Duodenal mucosa (tissue), 2 donors: ENCODE data around the gene STAMBPL1.
"Not testable (repeated sequence)": the region's sequence is repeated elsewhere in the genome, so short reads cannot be mapped to it uniquely, and the experiment has no call there.

Source experiments
- H3K27ac ChIP-seq: one replicate; pipeline ENCODE4 v1.7.0; 2013; ENCODE audit warnings: low read depth, low read length
- H3K27me3 ChIP-seq, 2 donors: one replicate each; pipeline ENCODE4 v1.7.0; 2013; ENCODE audit warnings: low read length in 2 of 2, control low read depth in 1 of 2; ENCODE audit not compliant: insufficient read depth in 2 of 2, control insufficient read depth in 1 of 2
- H3K36me3 ChIP-seq, 2 donors: one replicate each; pipeline ENCODE4 v1.7.0; 2013; ENCODE audit warnings: low read length in 2 of 2, control low read depth in 1 of 2; ENCODE audit not compliant: insufficient read depth in 2 of 2, control insufficient read depth in 1 of 2
- H3K4me1 ChIP-seq, 2 donors: one replicate each; pipeline ENCODE4 v1.7.0; 2013; ENCODE audit warnings: low read length in 2 of 2, control low read depth in 1 of 2; ENCODE audit not compliant: insufficient read depth in 2 of 2, control insufficient read depth in 1 of 2
- H3K4me3 ChIP-seq, 2 donors: one replicate each; pipeline ENCODE4 v1.7.0; 2013; ENCODE audit warnings: low read length in 2 of 2, low read depth in 1 of 2
- H3K9ac ChIP-seq, 2 donors: one replicate each; pipeline ENCODE4 v1.7.0; 2013; ENCODE audit warnings: low read length in 2 of 2, low read depth in 1 of 2
- H3K9me3 ChIP-seq, 2 donors: one replicate each; pipeline ENCODE4 v1.7.0; 2013; ENCODE audit warnings: low read length in 2 of 2, control low read depth in 1 of 2; ENCODE audit not compliant: control insufficient read depth in 1 of 2

The STAMBPL1 gene

GRCh38 chr10:88932029-88932428 lies 52.0 kb downstream of the STAMBPL1 start:
- peaks cover 10 to 13% of the 10 kb centered on the region in 2 donors for H3K4me1 ChIP-seq
- not testable (repeated sequence) for H3K36me3 ChIP-seq, H3K4me3 ChIP-seq, H3K9me3 ChIP-seq, H3K9ac ChIP-seq, H3K27ac ChIP-seq, H3K27me3 ChIP-seq

- no peak overlapping the region for H3K27ac ChIP-seq
- peaks cover 10 to 13% of the 10 kb centered on the region in 2 donors for H3K4me1 ChIP-seq
- H3K27me3 ChIP-seq, result no peaks in the 10 kb centered on the region
- H3K9me3 ChIP-seq, result no peaks in the 10 kb centered on the region
- peak overlapping the region in 1 of 2 donors; percentile 7 for H3K9ac ChIP-seq
- H3K36me3 ChIP-seq, result peaks cover 0 to 8% of the 10 kb centered on the region in 2 donors
- H3K4me3 ChIP-seq, result no peak overlapping the region
Measured at GRCh38 chr10:88932539-88933256, 52.7 kb downstream of the STAMBPL1 start.

GRCh38 chr10:88933564-88933963 lies 53.5 kb downstream of the STAMBPL1 start:
- Histone ChIP-seq H3K27me3 (no peaks in the 10 kb centered on the region), H3K27ac (no peak overlapping the region), H3K9me3 (no peaks in the 10 kb centered on the region), H3K4me3 (no peak overlapping the region), H3K9ac (no peak overlapping the region), H3K36me3 (peaks cover 8 to 15% of the 10 kb centered on the region in 2 donors), H3K4me1 (peaks cover 10 to 13% of the 10 kb centered on the region in 2 donors)

- H3K27me3 ChIP-seq, result no peaks in the 10 kb centered on the region
- H3K9ac ChIP-seq, result no peak overlapping the region
- H3K36me3 ChIP-seq, result peaks cover 8 to 15% of the 10 kb centered on the region in 2 donors
- peak overlapping the region; percentile 2 to 15 for H3K4me3 ChIP-seq
- peaks cover 10 to 13% of the 10 kb centered on the region in 2 donors for H3K4me1 ChIP-seq
- no peak overlapping the region for H3K27ac ChIP-seq
- no peaks in the 10 kb centered on the region for H3K9me3 ChIP-seq
Measured at GRCh38 chr10:88934900-88935672, 55.0 kb downstream of the STAMBPL1 start.

- no peak overlapping the region for H3K27ac ChIP-seq
- peaks cover 10 to 13% of the 10 kb centered on the region in 2 donors for H3K4me1 ChIP-seq
- H3K27me3 ChIP-seq, result no peaks in the 10 kb centered on the region
- H3K9ac ChIP-seq, result no peak overlapping the region
- H3K9me3 ChIP-seq, result no peaks in the 10 kb centered on the region
- peaks cover 8 to 20% of the 10 kb centered on the region in 2 donors for H3K36me3 ChIP-seq
- no peak overlapping the region for H3K4me3 ChIP-seq
Measured at GRCh38 chr10:88936656-88937055, 56.6 kb downstream of the STAMBPL1 start.

- peaks cover 8 to 20% of the 10 kb centered on the region in 2 donors for H3K36me3 ChIP-seq
- no peaks in the 10 kb centered on the region for H3K9me3 ChIP-seq
- no peaks in the 10 kb centered on the region for H3K27me3 ChIP-seq
- H3K27ac ChIP-seq, result no peak overlapping the region
- no peak overlapping the region for H3K9ac ChIP-seq
- no peak overlapping the region for H3K4me3 ChIP-seq
- H3K4me1 ChIP-seq, result peaks cover 10 to 11% of the 10 kb centered on the region in 2 donors
Measured at GRCh38 chr10:88938039-88938438, 58.0 kb downstream of the STAMBPL1 start.

- H3K4me1 ChIP-seq, result peaks cover 10 to 11% of the 10 kb centered on the region in 2 donors
- no peaks in the 10 kb centered on the region for H3K9me3 ChIP-seq
- no peaks in the 10 kb centered on the region for H3K27me3 ChIP-seq
- H3K4me3 ChIP-seq, result no peak overlapping the region
- H3K27ac ChIP-seq, result no peak overlapping the region
- H3K9ac ChIP-seq, result no peak overlapping the region
- peaks cover 8 to 25% of the 10 kb centered on the region in 2 donors for H3K36me3 ChIP-seq
Measured at GRCh38 chr10:88938938-88939337, 58.9 kb downstream of the STAMBPL1 start.

- H3K9me3 ChIP-seq, result no peaks in the 10 kb centered on the region
- H3K27ac ChIP-seq, result no peak overlapping the region
- H3K36me3 ChIP-seq, result peaks cover 8 to 25% of the 10 kb centered on the region in 2 donors
- H3K9ac ChIP-seq, result no peak overlapping the region
- no peaks in the 10 kb centered on the region for H3K4me1 ChIP-seq
- no peaks in the 10 kb centered on the region for H3K27me3 ChIP-seq
- no peak overlapping the region for H3K4me3 ChIP-seq
Measured at GRCh38 chr10:88941026-88941425, 61.0 kb downstream of the STAMBPL1 start.

GRCh38 chr10:88943778-88944177 lies 63.7 kb downstream of the STAMBPL1 start:
- Histone ChIP-seq H3K36me3 (peaks cover 0 to 10% of the 10 kb centered on the region in 2 donors), H3K9ac (no peak overlapping the region), H3K4me3 (no peak overlapping the region), H3K9me3 (no peaks in the 10 kb centered on the region), H3K27ac (no peak overlapping the region), H3K27me3 (no peaks in the 10 kb centered on the region), H3K4me1 (no peaks in the 10 kb centered on the region)

- Histone ChIP-seq H3K36me3 (peaks cover 0 to 10% of the 10 kb centered on the region in 2 donors), H3K4me3 (no peak overlapping the region), H3K4me1 (no peaks in the 10 kb centered on the region), H3K27ac (no peak overlapping the region), H3K27me3 (no peaks in the 10 kb centered on the region), H3K9ac (no peak overlapping the region), H3K9me3 (no peaks in the 10 kb centered on the region)
Measured at GRCh38 chr10:88944813-88945212, 64.8 kb downstream of the STAMBPL1 start.
